ENCODE results near the gene DAAM1.

The DAAM1 gene

GRCh38 chr14:59261334-59261733 lies 72.9 kb downstream of the DAAM1 start:
- no peak for FAIRE-seq

GRCh38 chr14:59262717-59263454 lies 74.4 kb downstream of the DAAM1 start:
- FAIRE-seq: no peak

- FAIRE-seq: no peak
Measured at GRCh38 chr14:59265808-59266207, 77.3 kb downstream of the DAAM1 start.

- no peak for FAIRE-seq
Measured at GRCh38 chr14:59267046-59267445, 78.6 kb downstream of the DAAM1 start.

GRCh38 chr14:59268011-59268410 lies 79.5 kb downstream of the DAAM1 start:
- no peak for FAIRE-seq

- no peak for FAIRE-seq
Measured at GRCh38 chr14:59268858-59269257, 80.4 kb downstream of the DAAM1 start.

GRCh38 chr14:59269466-59269865 lies 81.0 kb downstream of the DAAM1 start:
- FAIRE-seq: no peak

GRCh38 chr14:59271256-59271655 lies 82.8 kb downstream of the DAAM1 start:
- FAIRE-seq: no peak

GRCh38 chr14:59271734-59272133 lies 83.3 kb downstream of the DAAM1 start:
- FAIRE-seq: no peak

GRCh38 chr14:59272633-59273032 lies 84.2 kb downstream of the DAAM1 start:
- FAIRE-seq: no peak

- no peak for FAIRE-seq
Measured at GRCh38 chr14:59273737-59274136, 85.3 kb downstream of the DAAM1 start.

- FAIRE-seq: no peak
Measured at GRCh38 chr14:59274991-59275391, 86.5 kb downstream of the DAAM1 start.

GRCh38 chr14:59275668-59276067 lies 87.2 kb downstream of the DAAM1 start:
- FAIRE-seq: peak; percentile 98

GRCh38 chr14:59276235-59276634 lies 87.8 kb downstream of the DAAM1 start:
- no peak for FAIRE-seq

GRCh38 chr14:59277659-59278058 lies 89.2 kb downstream of the DAAM1 start:
- FAIRE-seq: no peak

GRCh38 chr14:59278111-59278510 lies 89.6 kb downstream of the DAAM1 start:
- FAIRE-seq: no peak

- FAIRE-seq: no peak
Measured at GRCh38 chr14:59280961-59281360, 92.5 kb downstream of the DAAM1 start.

GRCh38 chr14:59281609-59282377 lies 93.3 kb downstream of the DAAM1 start:
- FAIRE-seq: no peak

- FAIRE-seq: no peak
Measured at GRCh38 chr14:59282378-59282765, 93.9 kb downstream of the DAAM1 start.

- peak; percentile 79 for FAIRE-seq
Measured at GRCh38 chr14:59283361-59283760, 94.9 kb downstream of the DAAM1 start.

GRCh38 chr14:59284059-59284458 lies 95.6 kb downstream of the DAAM1 start:
- no peak for FAIRE-seq

- FAIRE-seq: no peak
Measured at GRCh38 chr14:59292028-59292427, 103.6 kb downstream of the DAAM1 start.

- no peak for FAIRE-seq
Measured at GRCh38 chr14:59292921-59293534, 104.6 kb downstream of the DAAM1 start.

Data from islet of Langerhans (tissue), 1 donor.